Umbilical cord (tissue), 2 donors: ENCODE measurements around the gene CACNB4. TPM values are rescaled to one million over a fixed set of nuclear protein-coding genes. Genes with fewer than 3 reads are reported as not detected.
"Not testable (repeated sequence)": the region's sequence is repeated elsewhere in the genome, so short reads cannot be mapped to it uniquely, and the experiment has no call there.

Experiments used
- DNase-seq: peaks from one replicate; pipeline ENCODE4 v3.0.0-alpha.2; 2015; ENCODE audit warnings: low spot score
- total RNA-seq: library from RNA; depleted of rRNA; stranded (reverse); fragments of >200 nt; gene quantifications from one replicate; pipeline ENCODE4 v1.2.3, GENCODE V29; 2014; ENCODE audit warnings: low replicate concordance; ENCODE audit not compliant: insufficient read depth

Gene CACNB4
- total RNA-seq, 1 donor from 2014 or later, result 40.2 TPM

- DNase-seq, result not testable (repeated sequence)
These were observed 77.8 kb downstream of the CACNB4 start for GRCh38 chr2:152021001-152021400.

- DNase-seq, result no peak
These were observed 79.1 kb downstream of the CACNB4 start for GRCh38 chr2:152019732-152020131.

- no peak for DNase-seq
These were observed 82.4 kb downstream of the CACNB4 start for GRCh38 chr2:152016181-152017120.

- no peak for DNase-seq
These were observed 83.3 kb downstream of the CACNB4 start for GRCh38 chr2:152015552-152015951.

GRCh38 chr2:152012697-152013096 lies 86.1 kb downstream of the CACNB4 start:
- no peak for DNase-seq

GRCh38 chr2:152011724-152012123 lies 87.1 kb downstream of the CACNB4 start:
- DNase-seq, result no peak

GRCh38 chr2:152005607-152006006 lies 93.2 kb downstream of the CACNB4 start:
- DNase-seq, result no peak

GRCh38 chr2:152003283-152003682 lies 95.6 kb downstream of the CACNB4 start:
- DNase-seq, result not testable (repeated sequence)

GRCh38 chr2:151999053-151999452 lies 99.8 kb downstream of the CACNB4 start:
- peak; percentile 9 for DNase-seq

- DNase-seq, result no peak
These were observed 102.4 kb downstream of the CACNB4 start for GRCh38 chr2:151996243-151997003.

GRCh38 chr2:151995161-151995557 lies 103.7 kb downstream of the CACNB4 start:
- no peak for DNase-seq

- not testable (repeated sequence) for DNase-seq
These were observed 104.7 kb downstream of the CACNB4 start for GRCh38 chr2:151994178-151994577.

GRCh38 chr2:151991010-151991409 lies 107.8 kb downstream of the CACNB4 start:
- DNase-seq, result no peak

- no peak for DNase-seq
These were observed 109.5 kb downstream of the CACNB4 start for GRCh38 chr2:151989378-151989777.

- no peak for DNase-seq
These were observed 111.4 kb downstream of the CACNB4 start for GRCh38 chr2:151987484-151987883.

- DNase-seq, result no peak
These were observed 114.3 kb downstream of the CACNB4 start for GRCh38 chr2:151984424-151985083.

GRCh38 chr2:151983221-151983620 lies 115.6 kb downstream of the CACNB4 start:
- no peak for DNase-seq

- DNase-seq, result no peak
These were observed 117.0 kb downstream of the CACNB4 start for GRCh38 chr2:151981886-151982285.

GRCh38 chr2:151979694-151980093 lies 119.2 kb downstream of the CACNB4 start:
- DNase-seq, result no peak

GRCh38 chr2:151978709-151979108 lies 120.1 kb downstream of the CACNB4 start:
- no peak for DNase-seq

GRCh38 chr2:151977631-151978030 lies 121.2 kb downstream of the CACNB4 start:
- DNase-seq, result no peak

- DNase-seq, result no peak
These were observed 121.9 kb downstream of the CACNB4 start for GRCh38 chr2:151976945-151977353.
